Measurements from ENCODE around the gene MYOG.

Gene MYOG

GRCh38 chr1:203072002-203072602 is 13.7 kb downstream of the MYOG start:
- no peak for DNase-seq

- DNase-seq: peak in 6 of 56 donors; percentile 16 to 42 (median 20)
Observed at GRCh38 chr1:203069030-203069747, 16.6 kb downstream of the MYOG start.

- DNase-seq: no peak
Observed at GRCh38 chr1:203066965-203067364, 18.8 kb downstream of the MYOG start.

- no peak for DNase-seq
Observed at GRCh38 chr1:203065986-203066385, 19.8 kb downstream of the MYOG start.

GRCh38 chr1:203065191-203065590 is 20.6 kb downstream of the MYOG start:
- DNase-seq: no peak

GRCh38 chr1:203063287-203063686 is 22.5 kb downstream of the MYOG start:
- DNase-seq: no peak

GRCh38 chr1:203060115-203060514 is 25.7 kb downstream of the MYOG start:
- DNase-seq: no peak

- DNase-seq: no peak
Observed at GRCh38 chr1:203059485-203059884, 26.3 kb downstream of the MYOG start.

- DNase-seq: no peak
Observed at GRCh38 chr1:203058676-203058935, 27.2 kb downstream of the MYOG start.

GRCh38 chr1:203057911-203058675 is 27.7 kb downstream of the MYOG start:
- DNase-seq: peak in 1 of 56 donors; percentile 8

GRCh38 chr1:203056516-203056915 is 29.3 kb downstream of the MYOG start:
- DNase-seq: no peak

- DNase-seq: no peak
Observed at GRCh38 chr1:203056012-203056411, 29.8 kb downstream of the MYOG start.

GRCh38 chr1:203055161-203055799 is 30.5 kb downstream of the MYOG start:
- no peak for DNase-seq

GRCh38 chr1:203054642-203055041 is 31.2 kb downstream of the MYOG start:
- DNase-seq: no peak

- no peak for DNase-seq
Observed at GRCh38 chr1:203054184-203054583, 31.6 kb downstream of the MYOG start.

GRCh38 chr1:203052601-203053000 is 33.2 kb downstream of the MYOG start:
- no peak for DNase-seq

- peak in 1 of 56 donors; percentile 20 for DNase-seq
Observed at GRCh38 chr1:203051841-203052324, 33.9 kb downstream of the MYOG start.

- no peak for DNase-seq
Observed at GRCh38 chr1:203050826-203051225, 35.0 kb downstream of the MYOG start.

- DNase-seq: no peak
Observed at GRCh38 chr1:203049576-203050180, 36.1 kb downstream of the MYOG start.

GRCh38 chr1:203049077-203049476 is 36.7 kb downstream of the MYOG start:
- DNase-seq: no peak

GRCh38 chr1:203048555-203049051 is 37.2 kb downstream of the MYOG start:
- DNase-seq: no peak
